ENCODE results near the gene C6orf89. TPM values are rescaled to one million over a fixed set of nuclear protein-coding genes. Genes with fewer than 3 reads are reported as not detected.

The C6orf89 gene
- total RNA-seq, 1 experiment from 2014 or later = 22.6 TPM

DNA sequence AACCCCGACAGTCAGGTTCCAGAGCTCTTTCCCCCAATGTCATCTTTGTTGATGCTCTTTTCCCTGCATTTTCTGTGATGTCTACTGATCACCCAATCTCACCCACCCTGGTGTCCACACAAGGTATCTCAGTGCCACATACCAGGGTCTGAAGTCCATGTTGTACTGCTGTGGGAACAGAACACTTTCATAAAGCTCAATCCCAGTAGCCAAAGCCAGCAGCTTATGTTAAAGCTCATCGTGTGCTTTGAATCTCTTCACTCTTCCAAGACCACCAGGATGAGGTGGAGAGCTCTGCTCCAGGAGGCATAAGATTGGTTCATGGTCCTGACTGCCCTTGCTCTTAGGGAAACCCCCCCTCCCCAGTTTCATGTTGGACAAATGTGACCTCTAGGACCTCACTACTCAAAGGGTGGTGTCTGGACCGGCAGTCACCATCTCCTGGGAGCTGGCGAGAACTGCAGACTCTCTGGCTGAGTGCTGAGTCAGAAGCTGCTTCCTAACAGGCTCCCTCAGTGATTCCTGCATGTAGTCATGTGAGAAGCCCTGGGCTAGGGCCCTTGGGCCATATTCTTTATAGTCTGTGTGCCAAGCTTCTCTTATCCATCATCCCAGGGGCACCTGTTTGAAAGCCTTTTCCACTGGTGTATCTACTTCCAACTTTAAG lies 33.1 kb upstream of the C6orf89 start:
- Histone ChIP-seq H3K4me3 (ENCODE audit: low read depth, low read length, poor library complexity, severe bottlenecking) (no peak overlapping the region), H3K27me3 (replicated peaks; ENCODE audit: insufficient read depth, low read depth, low read length, poor library complexity) (no peaks in the 10 kb centered on the region), H3K36me3 (ENCODE audit: insufficient read depth, low read length, poor library complexity, severe bottlenecking) (peaks cover 41% of the 10 kb centered on the region), H3K27ac (ENCODE audit: low read depth, low read length, poor library complexity, severe bottlenecking) (peak overlapping the region; percentile 89), H3K4me1 (ENCODE audit: insufficient read depth, low read length, poor library complexity, severe bottlenecking) (peaks cover 14% of the 10 kb centered on the region), H3K9me3 (ENCODE audit: low read depth, low read length, poor library complexity, severe bottlenecking) (no peaks in the 10 kb centered on the region)
- TF ChIP-seq, protein P1, sequence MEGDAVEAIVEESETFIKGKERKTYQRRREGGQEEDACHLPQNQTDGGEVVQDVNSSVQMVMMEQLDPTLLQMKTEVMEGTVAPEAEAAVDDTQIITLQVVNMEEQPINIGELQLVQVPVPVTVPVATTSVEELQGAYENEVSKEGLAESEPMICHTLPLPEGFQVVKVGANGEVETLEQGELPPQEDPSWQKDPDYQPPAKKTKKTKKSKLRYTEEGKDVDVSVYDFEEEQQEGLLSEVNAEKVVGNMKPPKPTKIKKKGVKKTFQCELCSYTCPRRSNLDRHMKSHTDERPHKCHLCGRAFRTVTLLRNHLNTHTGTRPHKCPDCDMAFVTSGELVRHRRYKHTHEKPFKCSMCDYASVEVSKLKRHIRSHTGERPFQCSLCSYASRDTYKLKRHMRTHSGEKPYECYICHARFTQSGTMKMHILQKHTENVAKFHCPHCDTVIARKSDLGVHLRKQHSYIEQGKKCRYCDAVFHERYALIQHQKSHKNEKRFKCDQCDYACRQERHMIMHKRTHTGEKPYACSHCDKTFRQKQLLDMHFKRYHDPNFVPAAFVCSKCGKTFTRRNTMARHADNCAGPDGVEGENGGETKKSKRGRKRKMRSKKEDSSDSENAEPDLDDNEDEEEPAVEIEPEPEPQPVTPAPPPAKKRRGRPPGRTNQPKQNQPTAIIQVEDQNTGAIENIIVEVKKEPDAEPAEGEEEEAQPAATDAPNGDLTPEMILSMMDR (conservative IDR thresholded peaks at IDR 0.05; ENCODE audit: low read depth, low read length) = no peak
- TF ChIP-seq EZH2 (IDR thresholded peaks at IDR 0.05; ENCODE audit: borderline replicate concordance, low read depth, low read length, poor library complexity, severe bottlenecking) = no peak
- intact Hi-C loops (cut with micrococcal nuclease; ENCODE audit: unreplicated experiment) = no loop called here
- DNase-seq (ENCODE audit: low spot score) = peak; percentile 21
- POLR2A ChIA-PET (ENCODE audit: low non-redundant PET) = no interaction called here
- BruUV-seq (replicated peaks) = no TSS peak
- CTCF ChIA-PET = interaction anchor here (1.2 kb wide), 1 partner anchor 87 kb away, joined by 3 read pairs; no protein-coding TSS in a partner anchor

DNA sequence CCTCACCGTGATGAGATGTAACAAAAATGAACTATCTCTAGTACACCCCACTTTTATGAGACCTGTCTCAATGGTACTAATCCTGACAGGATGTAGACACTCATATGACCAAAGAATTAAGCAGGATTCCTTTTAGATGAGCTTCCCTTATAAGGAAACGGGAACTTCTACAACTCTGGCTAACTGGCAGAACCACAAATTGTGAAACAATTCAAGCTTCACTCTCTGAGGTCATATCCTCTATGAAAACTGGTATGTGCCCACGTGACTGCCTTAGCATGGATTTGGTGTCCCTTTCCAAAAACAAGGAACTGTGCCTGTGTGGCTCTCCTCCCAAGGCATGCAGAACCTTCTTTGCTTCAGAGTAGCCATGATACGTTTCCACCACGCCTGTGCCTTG lies 32.4 kb upstream of the C6orf89 start:
- POLR2A ChIA-PET (ENCODE audit: low non-redundant PET) = no interaction called here
- H3K27me3 ChIP-seq (replicated peaks; ENCODE audit: insufficient read depth, low read depth, low read length, poor library complexity) = no peaks in the 10 kb centered on the region
- peak overlapping the region; percentile 89 for H3K27ac ChIP-seq (ENCODE audit: low read depth, low read length, poor library complexity, severe bottlenecking)
- H3K9me3 ChIP-seq (ENCODE audit: low read depth, low read length, poor library complexity, severe bottlenecking) = no peaks in the 10 kb centered on the region
- peaks cover 41% of the 10 kb centered on the region for H3K36me3 ChIP-seq (ENCODE audit: insufficient read depth, low read length, poor library complexity, severe bottlenecking)
- CTCF ChIA-PET = interaction anchor here (1.2 kb wide), 1 partner anchor 87 kb away, joined by 3 read pairs; no protein-coding TSS in a partner anchor
- TF ChIP-seq, protein P1 (conservative IDR thresholded peaks at IDR 0.05; ENCODE audit: low read depth, low read length) = no peak
- TF ChIP-seq EZH2 (IDR thresholded peaks at IDR 0.05; ENCODE audit: borderline replicate concordance, low read depth, low read length, poor library complexity, severe bottlenecking) = no peak
- peaks cover 14% of the 10 kb centered on the region for H3K4me1 ChIP-seq (ENCODE audit: insufficient read depth, low read length, poor library complexity, severe bottlenecking)
- DNase-seq (ENCODE audit: low spot score) = peak; percentile 73
- H3K4me3 ChIP-seq (ENCODE audit: low read depth, low read length, poor library complexity, severe bottlenecking) = no peak overlapping the region
- no TSS peak for BruUV-seq (replicated peaks)
- intact Hi-C loops (cut with micrococcal nuclease; ENCODE audit: unreplicated experiment) = no loop called here

DNA sequence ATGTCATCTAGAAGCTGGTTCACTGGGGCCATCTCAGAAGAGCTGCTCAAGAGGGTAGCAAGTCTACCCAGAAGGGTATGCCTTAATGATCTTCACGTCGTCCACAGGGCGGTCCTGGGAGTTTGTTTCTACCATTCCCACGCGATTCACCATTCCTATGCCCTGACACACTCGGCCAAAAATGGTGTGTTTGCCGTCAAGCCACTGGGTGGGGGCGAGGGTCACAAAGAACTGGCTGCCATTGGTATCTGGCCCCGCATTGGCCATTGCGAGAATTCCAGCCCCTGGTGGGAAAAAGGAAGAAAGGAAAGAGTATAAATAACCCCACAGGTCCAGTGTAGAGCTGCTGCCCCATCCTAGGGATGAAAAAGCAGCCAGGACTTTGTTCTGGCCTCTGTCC lies 30.0 kb upstream of the C6orf89 start:
- no TSS peak for BruUV-seq (replicated peaks)
- Histone ChIP-seq H3K36me3 (ENCODE audit: insufficient read depth, low read length, poor library complexity, severe bottlenecking) (peaks cover 37% of the 10 kb centered on the region), H3K4me3 (ENCODE audit: low read depth, low read length, poor library complexity, severe bottlenecking) (no peak overlapping the region), H3K27me3 (replicated peaks; ENCODE audit: insufficient read depth, low read depth, low read length, poor library complexity) (no peaks in the 10 kb centered on the region), H3K4me1 (ENCODE audit: insufficient read depth, low read length, poor library complexity, severe bottlenecking) (peaks cover 14% of the 10 kb centered on the region), H3K9me3 (ENCODE audit: low read depth, low read length, poor library complexity, severe bottlenecking) (no peaks in the 10 kb centered on the region), H3K27ac (ENCODE audit: low read depth, low read length, poor library complexity, severe bottlenecking) (no peak overlapping the region)
- intact Hi-C loops (cut with micrococcal nuclease; ENCODE audit: unreplicated experiment) = no loop called here
- DNase-seq (ENCODE audit: low spot score) = no peak
- ChIA-PET CTCF (no interaction called here), POLR2A (ENCODE audit: low non-redundant PET) (no interaction called here)
- TF ChIP-seq EZH2 (IDR thresholded peaks at IDR 0.05; ENCODE audit: borderline replicate concordance, low read depth, low read length, poor library complexity, severe bottlenecking) = no peak
- TF ChIP-seq, protein P1 (conservative IDR thresholded peaks at IDR 0.05; ENCODE audit: low read depth, low read length) = no peak
